ENCODE measurements around the gene FCRLA.
"Not testable (repeated sequence)": the region's sequence is repeated elsewhere in the genome, so short reads cannot be mapped to it uniquely, and the experiment has no call there.

DNA sequence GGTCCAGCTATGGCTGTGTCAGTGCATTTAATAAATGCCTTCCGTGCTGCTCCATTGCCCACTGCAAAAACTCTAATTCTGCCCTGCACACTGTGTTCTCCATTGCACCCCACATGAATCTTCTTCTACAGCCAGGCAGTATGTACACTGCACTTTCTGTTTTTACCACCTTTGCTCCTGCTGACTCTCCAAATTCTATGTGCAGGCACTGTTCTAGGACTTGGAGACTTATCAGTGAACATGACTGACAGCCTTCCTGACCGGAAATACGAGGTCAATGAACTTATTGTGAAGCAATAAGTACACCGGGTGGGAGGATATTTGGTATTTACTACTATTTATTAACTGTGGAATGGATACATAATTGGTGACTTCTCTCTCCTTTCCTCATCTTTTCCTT lies 42.3 kb upstream of the FCRLA start:
- TF ChIP-seq SMC3 (IDR thresholded peaks at IDR 0.05); POLR2A (IDR thresholded peaks at IDR 0.05; ENCODE audit: low read length); NPAS2 (CRISPR knock-in tag; IDR thresholded peaks at IDR 0.05; ENCODE audit: borderline replicate concordance); POLR2AphosphoS2 (conservative IDR thresholded peaks at IDR 0.05; ENCODE audit: low read length); CHD2 (IDR thresholded peaks at IDR 0.05; ENCODE audit: low read length, partially characterized antibody); CBX2 (IDR thresholded peaks at IDR 0.05; ENCODE audit: borderline replicate concordance, low read depth): not testable (repeated sequence)
- TF ChIP-seq, protein P1, sequence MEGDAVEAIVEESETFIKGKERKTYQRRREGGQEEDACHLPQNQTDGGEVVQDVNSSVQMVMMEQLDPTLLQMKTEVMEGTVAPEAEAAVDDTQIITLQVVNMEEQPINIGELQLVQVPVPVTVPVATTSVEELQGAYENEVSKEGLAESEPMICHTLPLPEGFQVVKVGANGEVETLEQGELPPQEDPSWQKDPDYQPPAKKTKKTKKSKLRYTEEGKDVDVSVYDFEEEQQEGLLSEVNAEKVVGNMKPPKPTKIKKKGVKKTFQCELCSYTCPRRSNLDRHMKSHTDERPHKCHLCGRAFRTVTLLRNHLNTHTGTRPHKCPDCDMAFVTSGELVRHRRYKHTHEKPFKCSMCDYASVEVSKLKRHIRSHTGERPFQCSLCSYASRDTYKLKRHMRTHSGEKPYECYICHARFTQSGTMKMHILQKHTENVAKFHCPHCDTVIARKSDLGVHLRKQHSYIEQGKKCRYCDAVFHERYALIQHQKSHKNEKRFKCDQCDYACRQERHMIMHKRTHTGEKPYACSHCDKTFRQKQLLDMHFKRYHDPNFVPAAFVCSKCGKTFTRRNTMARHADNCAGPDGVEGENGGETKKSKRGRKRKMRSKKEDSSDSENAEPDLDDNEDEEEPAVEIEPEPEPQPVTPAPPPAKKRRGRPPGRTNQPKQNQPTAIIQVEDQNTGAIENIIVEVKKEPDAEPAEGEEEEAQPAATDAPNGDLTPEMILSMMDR (IDR thresholded peaks at IDR 0.05): not testable (repeated sequence)
- TF ChIP-seq, protein P2, sequence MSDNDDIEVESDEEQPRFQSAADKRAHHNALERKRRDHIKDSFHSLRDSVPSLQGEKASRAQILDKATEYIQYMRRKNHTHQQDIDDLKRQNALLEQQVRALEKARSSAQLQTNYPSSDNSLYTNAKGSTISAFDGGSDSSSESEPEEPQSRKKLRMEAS (IDR thresholded peaks at IDR 0.05): not testable (repeated sequence)

Measured in A549 (cell line).